SK-N-MC (cell line): ENCODE data around the gene NOSTRIN.
"Not testable (repeated sequence)": the region's sequence is repeated elsewhere in the genome, so short reads cannot be mapped to it uniquely, and the experiment has no call there.

Experiments
- EZH2 ChIP-seq: fragments of 200-600 bp; sonication (generic); IDR thresholded peaks from one replicate; pipeline ENCODE4 v1.6.1; 2017; ENCODE audit warnings: antibody characterized with exemption
- FOXP2 ChIP-seq: optimal IDR thresholded peaks from 2 replicates; pipeline ENCODE3; 2011; ENCODE audit warnings: mild to moderate bottlenecking, moderate library complexity; ENCODE audit not compliant: insufficient read depth; ENCODE audit errors: extremely low read length, control extremely low read depth
- POLR2AphosphoS5 ChIP-seq: IDR thresholded peaks from 2 replicates; pipeline ENCODE4 v1.6.1; 2012; ENCODE audit warnings: mild to moderate bottlenecking, low read depth, low read length, borderline replicate concordance

GRCh38 chr2:168870369-168870768 lies 67.9 kb downstream of the NOSTRIN start:
- not testable (repeated sequence) for TF ChIP-seq POLR2AphosphoS5, EZH2, FOXP2
